ENCODE measurements around the gene SCT.

The SCT gene

GRCh38 chr11:617912-618682 lies 8.9 kb downstream of the SCT start:
- H3K36me3 ChIP-seq, result peaks cover 5 to 42% (median 7%) of the 10 kb centered on the region in 3 donors
- H3K27ac ChIP-seq, result no peak overlapping the region
- TF ChIP-seq CTCF (IDR thresholded peaks at IDR 0.05), result no peak
- no peak overlapping the region for H3K4me3 ChIP-seq
- peaks cover 0 to 25% (median 19%) of the 10 kb centered on the region in 4 donors for H3K4me1 ChIP-seq
- no peaks in the 10 kb centered on the region for H3K9me3 ChIP-seq
- intact Hi-C loops (cut with DNase I; ENCODE audit: low total_unique reads), result no loop called here
- DNase-seq, result no peak
- no peaks in the 10 kb centered on the region for H3K27me3 ChIP-seq

GRCh38 chr11:617199-617911 lies 9.6 kb downstream of the SCT start:
- peaks cover 12 to 42% (median 14%) of the 10 kb centered on the region in 3 donors for H3K36me3 ChIP-seq
- no peak overlapping the region for H3K27ac ChIP-seq
- H3K4me1 ChIP-seq, result peaks cover 0 to 28% (median 19%) of the 10 kb centered on the region in 4 donors
- H3K9me3 ChIP-seq, result no peaks in the 10 kb centered on the region
- H3K27me3 ChIP-seq, result no peaks in the 10 kb centered on the region
- intact Hi-C loops (cut with DNase I; ENCODE audit: low total_unique reads), result no loop called here
- peak in 1 of 2 donors; percentile 64 for DNase-seq
- no peak for TF ChIP-seq CTCF (IDR thresholded peaks at IDR 0.05)
- no peak overlapping the region for H3K4me3 ChIP-seq

- peaks cover 20 to 42% (median 22%) of the 10 kb centered on the region in 3 donors for H3K36me3 ChIP-seq
- H3K27ac ChIP-seq, result peak overlapping the region; percentile 86 to 90
- peaks cover 0 to 28% (median 19%) of the 10 kb centered on the region in 4 donors for H3K4me1 ChIP-seq
- no peak for TF ChIP-seq CTCF (IDR thresholded peaks at IDR 0.05)
- H3K4me3 ChIP-seq, result peak overlapping the region; percentile 77 to 89
- DNase-seq, result peak in 1 of 2 donors; percentile 72
- no peaks in the 10 kb centered on the region for H3K27me3 ChIP-seq
- intact Hi-C loops (cut with DNase I; ENCODE audit: low total_unique reads), result no loop called here
- H3K9me3 ChIP-seq, result no peaks in the 10 kb centered on the region
These were observed 10.4 kb downstream of the SCT start for GRCh38 chr11:616320-617198.

- Histone ChIP-seq H3K4me3 (peak within 1 kb of the TSS; percentile 77 to 89), H3K27me3 (no peaks in the 10 kb centered on the region), H3K27ac (peak within 1 kb of the TSS; percentile 86 to 90), H3K36me3 (peaks cover 29 to 47% (median 30%) of the 10 kb centered on the region in 3 donors), H3K9me3 (no peaks in the 10 kb centered on the region), H3K4me1 (peaks cover 0 to 28% (median 19%) of the 10 kb centered on the region in 4 donors)
- TF ChIP-seq CTCF (IDR thresholded peaks at IDR 0.05), result no peak
- peak; percentile 98 for DNase-seq
- intact Hi-C loops (cut with DNase I; ENCODE audit: low total_unique reads), result no loop called here
These were observed 11.3 kb downstream of the SCT start, which contains the start of gene IRF7 for GRCh38 chr11:615504-616319. Gene IRF7 (minus strand): TSS chr11:615950. CDS start chr11:615364, 586 bp downstream.
